Vagina (tissue), 2 donors: ENCODE measurements around the gene GPC5. TPM values are rescaled to one million over a fixed set of nuclear protein-coding genes. Genes with fewer than 3 reads are reported as not detected.

Source experiments
- DNase-seq, 2 donors: peaks; one replicate each; pipeline ENCODE4 v3.0.0-alpha.2; 2017; ENCODE audit errors: extremely low spot score in 2 of 2
- H3K27ac ChIP-seq: fragments of 200-600 bp; sonication (generic); one replicate; pipeline ENCODE4 v1.5.1; 2019
- H3K27me3 ChIP-seq: fragments of 200-600 bp; sonication (generic); one replicate; pipeline ENCODE4 v1.5.1; 2019
- H3K36me3 ChIP-seq, 2 donors: fragments of 200-600 bp; sonication (generic); one replicate each; pipeline ENCODE4 v1.5.1; 2017 to 2019
- H3K4me1 ChIP-seq: fragments of 200-600 bp; sonication (generic); one replicate; pipeline ENCODE4 v1.5.1; 2019
- H3K4me3 ChIP-seq, 2 donors: fragments of 200-600 bp; sonication (generic); 1 replicate in 1 of 2; 2 replicates in 1 of 2; pipeline ENCODE4 v1.5.1; 2016 to 2019
- H3K9me3 ChIP-seq: fragments of 200-600 bp; sonication (generic); one replicate; pipeline ENCODE4 v1.5.1; 2019
- CTCF ChIP-seq, 3 experiments: fragments of 450-650 bp in 2 of 3; fragments of 200-600 bp in 1 of 3; sonication (generic) in 1 of 3; IDR thresholded peaks; one replicate each; pipeline ENCODE4 v1.5.1; 2017 to 2019; ENCODE audit warnings: antibody characterized with exemption in 3 of 3, mild to moderate bottlenecking in 2 of 3, moderate library complexity in 2 of 3
- POLR2A ChIP-seq, 2 donors: fragments of 450-650 bp; IDR thresholded peaks; one replicate each; pipeline ENCODE4 v1.6.1; 2017; ENCODE audit warnings: antibody characterized with exemption in 2 of 2, mild to moderate bottlenecking in 2 of 2, moderate library complexity in 2 of 2
- POLR2AphosphoS5 ChIP-seq, 2 donors: sonication (generic); formaldehyde crosslinking; IDR thresholded peaks; one replicate each; pipeline ENCODE4 v1.9.0; 2017; ENCODE audit warnings: antibody characterized with exemption in 2 of 2, mild to moderate bottlenecking in 2 of 2, low read depth in 1 of 2; ENCODE audit not compliant: insufficient read depth in 1 of 2
- intact Hi-C: fragments of 100-400 bp; cut with DNase I; formaldehyde crosslinking; loops from one replicate; pipeline ENCODE4 v1.15.1; 2023
- total RNA-seq: library from RNA; depleted of rRNA; stranded (reverse); fragments of >200 nt; gene quantifications from one replicate; pipeline ENCODE4 v1.2.3, GENCODE V29; 2016

Gene GPC5
- total RNA-seq, 1 donor from 2014 or later: 1.7 TPM

- H3K36me3 ChIP-seq: no peaks in the 10 kb centered on the region
- no peaks in the 10 kb centered on the region for H3K4me1 ChIP-seq
- intact Hi-C loops: no loop called here
- no peak overlapping the region for H3K4me3 ChIP-seq
- H3K27ac ChIP-seq: no peak overlapping the region
- TF ChIP-seq CTCF (IDR thresholded peaks at IDR 0.05) (no peak), POLR2AphosphoS5 (IDR thresholded peaks at IDR 0.05; ENCODE audit: insufficient read depth in 1 of 2, low read depth in 1 of 2) (no peak), POLR2A (IDR thresholded peaks at IDR 0.05) (no peak)
- no peaks in the 10 kb centered on the region for H3K9me3 ChIP-seq
- no peak for DNase-seq
- no peaks in the 10 kb centered on the region for H3K27me3 ChIP-seq
Observed at GRCh38 chr13:92221916-92222315, 823.5 kb downstream of the GPC5 start.

GRCh38 chr13:92224052-92224821 lies 825.8 kb downstream of the GPC5 start:
- DNase-seq: no peak
- Histone ChIP-seq H3K4me1 (no peaks in the 10 kb centered on the region), H3K27ac (no peak overlapping the region), H3K9me3 (no peaks in the 10 kb centered on the region), H3K27me3 (no peaks in the 10 kb centered on the region), H3K4me3 (no peak overlapping the region), H3K36me3 (no peaks in the 10 kb centered on the region)
- intact Hi-C loops: no loop called here
- TF ChIP-seq CTCF (IDR thresholded peaks at IDR 0.05) (no peak), POLR2AphosphoS5 (IDR thresholded peaks at IDR 0.05; ENCODE audit: insufficient read depth in 1 of 2, low read depth in 1 of 2) (no peak), POLR2A (IDR thresholded peaks at IDR 0.05) (no peak)

GRCh38 chr13:92224825-92225224 lies 826.4 kb downstream of the GPC5 start:
- intact Hi-C loops: no loop called here
- Histone ChIP-seq H3K4me3 (no peak overlapping the region), H3K4me1 (no peaks in the 10 kb centered on the region), H3K9me3 (no peaks in the 10 kb centered on the region), H3K27ac (no peak overlapping the region), H3K36me3 (no peaks in the 10 kb centered on the region), H3K27me3 (no peaks in the 10 kb centered on the region)
- DNase-seq: no peak
- TF ChIP-seq POLR2A (IDR thresholded peaks at IDR 0.05) (no peak), CTCF (IDR thresholded peaks at IDR 0.05) (no peak)

GRCh38 chr13:92225861-92226260 lies 827.4 kb downstream of the GPC5 start:
- H3K27ac ChIP-seq: no peak overlapping the region
- intact Hi-C loops: no loop called here
- no peaks in the 10 kb centered on the region for H3K9me3 ChIP-seq
- H3K4me1 ChIP-seq: no peaks in the 10 kb centered on the region
- no peaks in the 10 kb centered on the region for H3K27me3 ChIP-seq
- no peak for DNase-seq
- no peak overlapping the region for H3K4me3 ChIP-seq
- no peaks in the 10 kb centered on the region for H3K36me3 ChIP-seq
- TF ChIP-seq POLR2A (IDR thresholded peaks at IDR 0.05) (no peak), POLR2AphosphoS5 (IDR thresholded peaks at IDR 0.05; ENCODE audit: insufficient read depth in 1 of 2, low read depth in 1 of 2) (no peak), CTCF (IDR thresholded peaks at IDR 0.05) (no peak)

GRCh38 chr13:92232871-92233270 lies 834.5 kb downstream of the GPC5 start:
- Histone ChIP-seq H3K4me1 (no peaks in the 10 kb centered on the region), H3K4me3 (no peak overlapping the region), H3K27ac (no peak overlapping the region), H3K36me3 (no peaks in the 10 kb centered on the region), H3K27me3 (no peaks in the 10 kb centered on the region), H3K9me3 (no peaks in the 10 kb centered on the region)
- DNase-seq: no peak
- no peak for TF ChIP-seq POLR2AphosphoS5 (IDR thresholded peaks at IDR 0.05; ENCODE audit: insufficient read depth in 1 of 2, low read depth in 1 of 2)
- no peak for TF ChIP-seq POLR2A (IDR thresholded peaks at IDR 0.05)
- no peak for TF ChIP-seq CTCF (IDR thresholded peaks at IDR 0.05)
- intact Hi-C loops: no loop called here
